ENCODE measurements around the gene CLDN6. TPM values are rescaled to one million over a fixed set of nuclear protein-coding genes. Genes with fewer than 3 reads are reported as not detected.

The CLDN6 gene
- total and polyA plus RNA-seq, 9 of the 15 experiments (the other 6 are each of a cell fraction or from before 2014, with no cell fraction given): 0.22 to 0.75 (median 0.38) TPM; not detected in 3

GRCh38 chr16:3023669-3024478 is 5.9 kb upstream of the CLDN6 start, which contains the start of the genes HCFC1R1 and THOC6 (continued):
- TF ChIP-seq REST (IDR thresholded peaks at IDR 0.05; ENCODE audit: borderline replicate concordance) (peak; percentile 39; the same call in 1 of the 2 replicates), REST (CRISPR knock-in tag; IDR thresholded peaks at IDR 0.05; ENCODE audit: low read depth) (peak; percentile 71), ZKSCAN1 (IDR thresholded peaks at IDR 0.05; ENCODE audit: low read depth, low read length) (peak; percentile 35; the same call in 1 of the 2 replicates), CAMTA2 (CRISPR knock-in tag; conservative IDR thresholded peaks at IDR 0.05) (no peak), ZNF79 (CRISPR knock-in tag; IDR thresholded peaks at IDR 0.05; ENCODE audit: low read depth) (no peak)
- TF ChIP-seq, protein P1, sequence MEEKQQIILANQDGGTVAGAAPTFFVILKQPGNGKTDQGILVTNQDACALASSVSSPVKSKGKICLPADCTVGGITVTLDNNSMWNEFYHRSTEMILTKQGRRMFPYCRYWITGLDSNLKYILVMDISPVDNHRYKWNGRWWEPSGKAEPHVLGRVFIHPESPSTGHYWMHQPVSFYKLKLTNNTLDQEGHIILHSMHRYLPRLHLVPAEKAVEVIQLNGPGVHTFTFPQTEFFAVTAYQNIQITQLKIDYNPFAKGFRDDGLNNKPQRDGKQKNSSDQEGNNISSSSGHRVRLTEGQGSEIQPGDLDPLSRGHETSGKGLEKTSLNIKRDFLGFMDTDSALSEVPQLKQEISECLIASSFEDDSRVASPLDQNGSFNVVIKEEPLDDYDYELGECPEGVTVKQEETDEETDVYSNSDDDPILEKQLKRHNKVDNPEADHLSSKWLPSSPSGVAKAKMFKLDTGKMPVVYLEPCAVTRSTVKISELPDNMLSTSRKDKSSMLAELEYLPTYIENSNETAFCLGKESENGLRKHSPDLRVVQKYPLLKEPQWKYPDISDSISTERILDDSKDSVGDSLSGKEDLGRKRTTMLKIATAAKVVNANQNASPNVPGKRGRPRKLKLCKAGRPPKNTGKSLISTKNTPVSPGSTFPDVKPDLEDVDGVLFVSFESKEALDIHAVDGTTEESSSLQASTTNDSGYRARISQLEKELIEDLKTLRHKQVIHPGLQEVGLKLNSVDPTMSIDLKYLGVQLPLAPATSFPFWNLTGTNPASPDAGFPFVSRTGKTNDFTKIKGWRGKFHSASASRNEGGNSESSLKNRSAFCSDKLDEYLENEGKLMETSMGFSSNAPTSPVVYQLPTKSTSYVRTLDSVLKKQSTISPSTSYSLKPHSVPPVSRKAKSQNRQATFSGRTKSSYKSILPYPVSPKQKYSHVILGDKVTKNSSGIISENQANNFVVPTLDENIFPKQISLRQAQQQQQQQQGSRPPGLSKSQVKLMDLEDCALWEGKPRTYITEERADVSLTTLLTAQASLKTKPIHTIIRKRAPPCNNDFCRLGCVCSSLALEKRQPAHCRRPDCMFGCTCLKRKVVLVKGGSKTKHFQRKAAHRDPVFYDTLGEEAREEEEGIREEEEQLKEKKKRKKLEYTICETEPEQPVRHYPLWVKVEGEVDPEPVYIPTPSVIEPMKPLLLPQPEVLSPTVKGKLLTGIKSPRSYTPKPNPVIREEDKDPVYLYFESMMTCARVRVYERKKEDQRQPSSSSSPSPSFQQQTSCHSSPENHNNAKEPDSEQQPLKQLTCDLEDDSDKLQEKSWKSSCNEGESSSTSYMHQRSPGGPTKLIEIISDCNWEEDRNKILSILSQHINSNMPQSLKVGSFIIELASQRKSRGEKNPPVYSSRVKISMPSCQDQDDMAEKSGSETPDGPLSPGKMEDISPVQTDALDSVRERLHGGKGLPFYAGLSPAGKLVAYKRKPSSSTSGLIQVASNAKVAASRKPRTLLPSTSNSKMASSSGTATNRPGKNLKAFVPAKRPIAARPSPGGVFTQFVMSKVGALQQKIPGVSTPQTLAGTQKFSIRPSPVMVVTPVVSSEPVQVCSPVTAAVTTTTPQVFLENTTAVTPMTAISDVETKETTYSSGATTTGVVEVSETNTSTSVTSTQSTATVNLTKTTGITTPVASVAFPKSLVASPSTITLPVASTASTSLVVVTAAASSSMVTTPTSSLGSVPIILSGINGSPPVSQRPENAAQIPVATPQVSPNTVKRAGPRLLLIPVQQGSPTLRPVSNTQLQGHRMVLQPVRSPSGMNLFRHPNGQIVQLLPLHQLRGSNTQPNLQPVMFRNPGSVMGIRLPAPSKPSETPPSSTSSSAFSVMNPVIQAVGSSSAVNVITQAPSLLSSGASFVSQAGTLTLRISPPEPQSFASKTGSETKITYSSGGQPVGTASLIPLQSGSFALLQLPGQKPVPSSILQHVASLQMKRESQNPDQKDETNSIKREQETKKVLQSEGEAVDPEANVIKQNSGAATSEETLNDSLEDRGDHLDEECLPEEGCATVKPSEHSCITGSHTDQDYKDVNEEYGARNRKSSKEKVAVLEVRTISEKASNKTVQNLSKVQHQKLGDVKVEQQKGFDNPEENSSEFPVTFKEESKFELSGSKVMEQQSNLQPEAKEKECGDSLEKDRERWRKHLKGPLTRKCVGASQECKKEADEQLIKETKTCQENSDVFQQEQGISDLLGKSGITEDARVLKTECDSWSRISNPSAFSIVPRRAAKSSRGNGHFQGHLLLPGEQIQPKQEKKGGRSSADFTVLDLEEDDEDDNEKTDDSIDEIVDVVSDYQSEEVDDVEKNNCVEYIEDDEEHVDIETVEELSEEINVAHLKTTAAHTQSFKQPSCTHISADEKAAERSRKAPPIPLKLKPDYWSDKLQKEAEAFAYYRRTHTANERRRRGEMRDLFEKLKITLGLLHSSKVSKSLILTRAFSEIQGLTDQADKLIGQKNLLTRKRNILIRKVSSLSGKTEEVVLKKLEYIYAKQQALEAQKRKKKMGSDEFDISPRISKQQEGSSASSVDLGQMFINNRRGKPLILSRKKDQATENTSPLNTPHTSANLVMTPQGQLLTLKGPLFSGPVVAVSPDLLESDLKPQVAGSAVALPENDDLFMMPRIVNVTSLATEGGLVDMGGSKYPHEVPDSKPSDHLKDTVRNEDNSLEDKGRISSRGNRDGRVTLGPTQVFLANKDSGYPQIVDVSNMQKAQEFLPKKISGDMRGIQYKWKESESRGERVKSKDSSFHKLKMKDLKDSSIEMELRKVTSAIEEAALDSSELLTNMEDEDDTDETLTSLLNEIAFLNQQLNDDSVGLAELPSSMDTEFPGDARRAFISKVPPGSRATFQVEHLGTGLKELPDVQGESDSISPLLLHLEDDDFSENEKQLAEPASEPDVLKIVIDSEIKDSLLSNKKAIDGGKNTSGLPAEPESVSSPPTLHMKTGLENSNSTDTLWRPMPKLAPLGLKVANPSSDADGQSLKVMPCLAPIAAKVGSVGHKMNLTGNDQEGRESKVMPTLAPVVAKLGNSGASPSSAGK (IDR thresholded peaks at IDR 0.05): peak; percentile 82

Data from K562 (cell line).